EL (cell line): ENCODE measurements around the gene LCNL1.
"Not testable (repeated sequence)": the region's sequence is repeated elsewhere in the genome, so short reads cannot be mapped to it uniquely, and the experiment has no call there.

ENCODE experiments used
- DNase-seq: peaks from one replicate; pipeline ENCODE4 v3.0.0-alpha.2; 2016

LCNL1 gene

DNA sequence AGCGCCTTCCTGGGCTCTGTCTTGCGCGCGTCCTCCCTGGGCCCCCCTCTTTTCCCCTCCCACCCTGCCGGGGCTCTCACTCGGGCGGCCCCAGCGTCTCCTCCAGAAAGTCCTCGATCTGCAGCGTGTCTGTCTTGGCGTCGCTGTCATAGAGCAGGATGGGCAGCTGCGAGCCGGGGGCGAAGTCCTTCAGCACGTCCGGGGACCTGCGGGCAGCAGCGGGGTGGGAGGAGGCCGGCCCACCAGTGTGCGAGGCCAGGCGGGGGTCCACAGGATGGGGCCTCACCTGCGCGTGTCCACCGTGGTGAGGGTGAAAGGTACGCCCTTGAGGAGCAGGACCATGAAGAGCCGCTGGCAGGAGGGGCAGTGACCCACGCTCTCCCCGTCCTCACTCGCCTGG lies 12.6 kb downstream of the LCNL1 start:
- DNase-seq: no peak

DNA sequence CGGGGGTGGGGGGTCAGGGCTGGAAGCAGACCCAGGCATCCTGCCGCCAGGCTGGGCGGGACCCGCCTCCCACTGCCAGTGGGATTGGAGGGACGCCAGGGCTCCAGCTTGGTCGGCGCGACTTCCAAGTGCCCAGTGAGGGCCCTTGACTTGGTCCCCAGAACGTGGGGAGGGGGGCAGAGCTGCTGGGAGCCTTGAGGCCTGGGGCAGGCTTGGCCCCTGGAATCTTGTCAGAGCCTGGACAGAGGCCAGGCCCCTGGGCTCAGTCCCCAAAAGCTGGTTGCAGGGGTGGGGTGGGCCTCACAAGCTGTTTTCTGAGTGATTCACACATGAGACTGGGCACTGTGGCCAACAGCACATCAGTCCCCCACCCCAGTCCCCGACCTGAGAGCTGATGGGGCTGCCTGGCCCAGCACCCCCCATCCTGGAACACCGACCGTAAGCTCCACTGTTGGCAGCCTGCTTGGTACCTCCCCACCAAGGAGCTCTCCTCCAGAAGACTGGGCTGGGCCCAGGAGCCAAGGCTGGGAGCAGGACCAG lies 13.0 kb downstream of the LCNL1 start:
- peak; percentile 63 for DNase-seq

DNA sequence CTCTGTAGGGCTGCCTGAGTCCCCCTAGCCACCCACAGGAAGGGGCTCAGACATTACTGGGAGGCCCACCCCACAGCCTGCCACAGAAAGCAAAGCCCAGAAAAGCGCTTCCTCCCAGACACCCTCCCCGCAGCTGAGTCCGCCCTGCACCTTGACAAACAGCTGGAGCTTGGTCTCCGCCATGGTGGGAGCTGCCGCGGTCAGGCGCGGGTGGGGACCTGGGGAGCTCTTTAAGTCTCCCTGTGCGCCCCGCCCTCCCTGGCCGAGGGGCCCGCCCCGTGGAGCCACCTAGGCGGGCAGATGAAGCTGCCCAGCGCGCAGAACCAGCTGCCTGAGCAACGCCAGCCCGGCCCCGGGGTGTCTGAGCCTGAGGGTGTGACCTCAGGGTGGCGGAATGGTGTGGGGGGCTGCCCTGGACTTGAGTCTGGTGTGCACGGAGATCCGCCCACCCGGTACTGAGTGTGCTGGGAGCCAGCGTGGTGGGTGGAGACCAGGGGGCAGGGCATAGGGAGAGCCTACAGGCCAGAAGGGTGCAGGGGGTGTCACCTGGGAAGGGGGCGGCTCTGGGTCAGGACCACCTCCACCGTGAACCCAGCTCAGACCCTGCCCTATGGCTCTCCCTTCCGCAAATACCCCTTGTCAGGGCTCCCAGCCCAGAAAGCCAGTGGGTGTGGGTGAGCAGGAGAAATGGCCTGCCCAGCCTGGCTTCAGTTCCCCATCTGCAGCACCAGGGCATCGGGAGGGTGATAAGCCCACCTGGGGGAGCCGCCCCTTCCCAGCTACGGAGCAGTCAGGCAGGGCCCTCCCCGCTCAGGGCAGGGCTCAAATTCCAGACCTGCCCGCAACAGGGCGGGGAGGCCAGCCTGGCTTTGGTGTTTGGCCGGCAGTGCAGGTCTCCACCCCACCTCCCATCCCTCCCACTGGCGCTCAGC lies 13.8 kb downstream of the LCNL1 start, which contains the start of gene CLIC3:
CLIC3 (minus strand) TSS at position 208 of the 932 bp plus-strand sequence; CDS start at position 183, 25 bp downstream.
- peak; percentile 44 for DNase-seq

DNA sequence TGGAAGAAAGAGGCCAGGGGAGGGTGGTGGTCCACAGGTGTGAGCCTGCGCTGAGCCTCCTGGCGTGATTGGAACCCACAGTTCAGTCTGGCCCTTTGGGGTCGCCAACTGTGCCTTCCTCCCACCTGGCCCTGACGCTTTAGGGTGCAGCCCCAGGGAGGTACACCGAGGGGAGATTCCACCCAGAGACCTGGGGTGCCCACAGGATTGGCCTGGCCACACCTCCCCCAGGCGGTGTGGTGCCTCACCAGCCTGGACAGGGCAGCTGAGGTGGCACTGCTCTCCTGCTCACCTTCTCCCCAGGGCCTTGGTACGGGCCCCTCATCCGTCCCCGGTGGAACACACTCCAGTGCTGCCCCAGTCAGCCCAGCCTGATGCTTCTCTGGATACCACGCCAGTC lies 14.6 kb downstream of the LCNL1 start:
- no peak for DNase-seq

DNA sequence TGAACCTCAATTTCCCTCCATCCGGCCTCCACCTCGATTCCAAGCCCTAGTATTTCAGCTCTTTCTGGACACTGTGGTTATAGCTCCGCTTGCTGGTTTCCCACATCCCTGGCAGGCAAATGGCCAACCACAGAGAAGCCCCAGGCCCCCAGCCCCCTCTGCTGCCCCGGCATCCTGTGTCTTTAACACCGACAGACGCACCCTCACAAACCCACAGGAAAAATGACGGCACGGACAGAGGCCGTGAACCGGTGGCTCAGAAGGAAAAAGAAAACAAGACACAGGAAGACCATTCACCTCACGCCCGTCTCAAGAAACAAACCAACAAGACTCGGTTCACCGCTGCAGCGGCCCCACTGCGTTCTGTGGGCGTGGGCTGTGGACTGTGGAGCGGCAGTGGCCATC lies 15.0 kb downstream of the LCNL1 start:
- DNase-seq: no peak

DNA sequence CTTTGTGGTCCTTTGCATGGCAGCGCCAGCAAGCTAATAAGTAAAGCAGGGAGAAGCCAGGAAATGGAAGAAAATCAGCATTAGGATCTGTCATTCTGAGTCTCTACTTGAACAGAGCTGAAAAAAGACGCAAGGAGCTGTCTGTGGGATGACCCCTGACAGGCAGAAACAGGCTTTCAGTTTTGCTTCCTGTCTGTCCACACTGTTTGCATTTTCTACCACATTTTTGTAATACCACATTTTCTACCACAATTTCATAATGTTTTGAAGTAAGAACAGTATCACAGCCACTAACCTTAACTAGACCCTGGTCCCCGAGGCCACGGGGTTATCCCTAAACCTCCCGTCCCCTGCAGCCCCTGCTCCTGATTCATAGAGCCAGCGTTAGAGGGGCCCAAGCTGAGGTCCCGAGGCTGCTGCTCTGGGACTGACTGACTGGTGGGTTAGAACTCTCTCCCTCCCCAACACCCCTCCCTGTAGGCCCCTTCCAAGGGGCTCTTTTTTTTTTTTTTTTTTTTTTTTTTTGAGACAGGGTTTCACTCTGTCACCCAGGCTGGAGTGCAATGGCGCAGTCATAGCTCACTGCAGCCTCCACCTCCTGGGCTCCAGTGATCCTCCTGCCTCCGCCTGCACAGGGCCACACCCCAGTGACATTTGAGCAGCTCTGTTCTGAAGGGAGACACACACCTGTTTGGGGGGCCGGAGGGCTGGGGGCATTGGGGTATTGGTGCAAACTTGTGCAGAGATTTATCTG lies 17.6 kb downstream of the LCNL1 start:
- DNase-seq: peak; percentile 73

DNA sequence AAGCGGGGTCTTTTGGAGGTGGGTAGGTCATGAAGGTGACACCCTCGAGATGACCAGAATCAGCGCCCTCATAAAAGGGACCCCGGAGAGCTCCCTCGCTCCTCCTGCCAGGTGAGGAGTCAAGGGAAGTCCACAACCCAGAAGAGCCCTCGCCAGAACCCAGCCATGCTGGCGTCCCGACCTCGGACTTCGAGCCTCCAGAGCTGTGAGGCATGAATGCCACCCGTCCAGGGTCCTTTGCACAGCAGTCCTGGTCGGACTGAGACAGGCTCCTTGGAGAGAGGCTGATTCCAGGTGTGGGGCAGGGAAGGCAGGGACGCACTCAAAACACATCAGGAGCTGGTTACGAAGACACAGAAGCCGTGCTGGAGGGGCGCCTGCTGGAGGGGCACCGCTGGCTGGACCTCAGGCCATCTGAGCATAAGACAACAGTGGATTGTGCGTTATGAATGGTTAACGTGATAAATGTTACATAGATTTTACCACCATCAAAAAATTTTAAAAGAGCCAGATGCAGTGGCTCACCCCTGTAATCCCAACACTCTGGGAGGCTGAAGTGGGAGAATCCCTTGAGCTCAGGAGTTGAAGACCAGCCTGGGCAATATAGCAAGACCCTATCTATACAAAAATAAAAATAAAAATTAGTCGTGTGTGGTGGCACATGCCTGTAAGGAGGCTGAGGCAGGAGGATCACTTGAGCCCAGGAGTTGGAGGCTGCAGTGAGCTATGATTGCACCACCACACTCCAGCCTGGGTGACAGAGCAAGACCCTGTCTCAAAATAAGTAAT lies 19.3 kb downstream of the LCNL1 start:
- no peak for DNase-seq

DNA sequence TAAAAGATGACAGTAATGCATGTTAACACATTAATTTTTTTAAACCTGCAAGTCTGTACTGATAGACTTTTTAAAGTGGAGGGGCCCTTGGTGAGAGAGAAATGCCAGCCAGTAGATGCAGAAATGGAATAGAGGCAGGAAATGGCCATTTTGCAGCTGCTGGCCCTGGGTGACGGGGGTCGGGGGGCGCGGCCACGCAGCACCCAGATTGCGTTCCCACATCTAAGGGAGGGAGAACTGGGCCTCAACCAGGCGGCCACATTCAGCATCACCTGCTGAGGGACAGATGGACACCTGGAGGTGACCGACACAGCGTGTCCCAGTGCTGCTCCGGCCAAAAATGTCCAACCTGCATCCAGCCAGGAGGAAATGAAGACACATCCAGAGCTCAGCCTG lies 19.9 kb downstream of the LCNL1 start:
- no peak for DNase-seq

DNA sequence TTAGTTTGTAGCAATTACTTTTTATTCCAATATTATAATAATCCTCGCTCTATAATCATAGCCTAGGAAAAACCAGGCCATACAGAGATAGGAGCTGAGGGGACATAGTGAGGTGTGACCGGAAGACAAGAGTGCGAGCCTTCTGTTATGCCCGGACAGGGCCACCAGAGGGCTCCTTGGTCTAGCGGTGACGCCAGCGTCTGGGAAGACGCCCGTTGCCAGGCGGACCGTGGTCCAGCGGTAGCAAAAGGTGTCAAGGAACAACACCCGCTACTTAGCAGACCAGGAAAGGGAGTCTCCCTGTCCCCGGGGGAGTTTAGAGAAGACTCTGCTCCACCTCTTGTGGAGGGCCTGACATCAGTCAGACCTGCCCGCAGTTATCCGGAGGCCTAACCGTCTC lies 21.5 kb downstream of the LCNL1 start:
- not testable (repeated sequence) for DNase-seq

DNA sequence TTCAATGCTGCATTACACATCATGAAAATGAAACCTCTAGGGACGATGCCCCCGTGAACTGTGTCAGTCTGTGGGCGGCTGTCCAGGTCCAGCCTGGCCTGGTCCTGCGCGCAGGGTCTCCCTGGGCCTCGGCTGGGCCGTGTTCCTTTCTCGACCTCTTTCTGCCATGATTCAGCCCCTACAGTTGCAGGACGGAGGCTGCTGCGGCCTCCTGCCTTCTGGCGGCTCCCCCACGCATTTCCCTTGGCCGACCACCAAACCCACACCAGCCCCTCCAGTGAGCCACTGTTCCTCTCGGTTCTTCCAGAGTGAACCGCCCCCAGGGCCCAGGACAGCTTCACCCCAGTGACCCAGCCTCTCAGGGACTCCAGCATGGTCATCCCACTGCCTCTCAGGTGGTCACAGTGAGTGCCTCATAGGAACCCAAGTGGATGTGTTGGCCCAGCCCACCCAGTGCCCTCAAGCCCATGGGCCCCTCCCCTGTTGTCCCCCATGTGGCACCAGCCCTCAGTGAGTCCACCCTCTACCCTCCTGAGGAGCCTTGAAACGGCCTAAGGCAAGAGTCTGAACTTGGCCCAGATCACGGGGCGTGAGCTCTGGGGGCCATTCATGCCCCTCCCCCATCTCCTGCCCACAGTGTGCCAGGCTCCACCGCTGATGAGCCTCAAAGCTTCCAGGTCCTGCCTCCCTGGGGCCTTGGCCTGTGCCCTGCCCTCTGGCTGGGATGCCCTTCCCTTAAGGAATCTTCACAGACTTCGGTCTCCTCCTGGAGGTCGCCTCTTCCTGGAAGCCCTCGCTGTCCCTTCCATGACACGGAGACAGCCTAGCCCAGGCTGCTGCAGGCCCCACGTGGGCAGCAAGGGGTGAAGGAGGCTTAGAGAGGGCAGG lies 23.6 kb downstream of the LCNL1 start:
- DNase-seq: no peak

DNA sequence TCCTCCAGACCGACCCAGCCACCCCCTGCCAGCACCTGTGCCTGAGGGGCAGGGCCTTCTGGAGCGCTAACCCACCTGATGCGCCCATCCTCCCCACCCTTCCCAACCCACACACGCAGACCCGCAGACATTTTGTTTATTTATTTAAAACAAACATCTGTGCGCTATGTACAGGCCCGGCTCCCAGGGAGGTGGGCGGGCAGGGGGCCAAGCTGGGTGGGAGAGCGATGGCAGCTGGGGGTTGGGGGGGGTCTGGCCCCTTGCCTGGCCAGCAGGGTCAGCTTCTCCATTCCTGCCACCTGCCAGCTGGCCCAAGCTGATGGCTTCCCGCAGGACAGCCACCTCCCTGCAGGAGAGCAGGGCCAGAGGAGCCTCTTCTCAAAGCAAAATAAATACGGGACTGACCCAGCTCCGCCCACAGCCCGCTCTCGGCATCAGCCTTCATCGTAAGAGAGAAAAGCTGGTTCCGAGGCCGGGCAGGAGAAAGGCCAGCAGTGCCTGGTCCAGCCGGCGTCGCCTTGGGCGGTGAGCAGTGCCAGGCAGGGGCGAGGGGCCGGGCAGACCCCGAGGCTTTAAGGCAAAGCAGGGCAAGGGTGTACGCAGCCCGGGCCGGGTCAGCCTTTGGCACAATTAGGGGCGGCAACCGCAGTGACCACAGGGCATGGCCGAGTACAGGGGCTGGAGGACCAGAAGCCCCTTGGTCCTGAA lies 24.5 kb downstream of the LCNL1 start:
- DNase-seq: no peak

DNA sequence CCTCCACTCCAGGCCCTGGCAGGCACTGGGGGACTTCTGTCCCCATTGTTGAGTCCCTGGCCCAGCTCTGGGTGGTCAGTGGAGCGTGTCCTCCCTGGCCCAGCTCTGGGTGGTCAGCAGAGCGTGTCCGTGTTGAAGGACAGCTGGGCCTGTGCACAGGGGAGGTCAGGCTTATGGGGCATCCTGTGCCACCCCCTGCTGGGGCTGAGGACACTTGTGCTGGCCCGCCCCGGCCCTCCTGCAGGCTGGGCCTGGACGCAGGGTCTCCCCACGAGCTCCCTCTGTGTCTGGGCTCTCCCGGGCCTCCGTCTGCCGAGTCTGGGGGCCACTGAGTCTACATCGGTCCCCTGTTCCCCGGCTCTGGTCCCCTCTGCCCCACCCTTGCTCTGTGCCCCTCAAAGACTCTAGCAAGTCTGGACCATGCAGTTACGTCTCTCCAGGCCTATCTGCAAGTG lies 25.1 kb downstream of the LCNL1 start:
- no peak for DNase-seq

DNA sequence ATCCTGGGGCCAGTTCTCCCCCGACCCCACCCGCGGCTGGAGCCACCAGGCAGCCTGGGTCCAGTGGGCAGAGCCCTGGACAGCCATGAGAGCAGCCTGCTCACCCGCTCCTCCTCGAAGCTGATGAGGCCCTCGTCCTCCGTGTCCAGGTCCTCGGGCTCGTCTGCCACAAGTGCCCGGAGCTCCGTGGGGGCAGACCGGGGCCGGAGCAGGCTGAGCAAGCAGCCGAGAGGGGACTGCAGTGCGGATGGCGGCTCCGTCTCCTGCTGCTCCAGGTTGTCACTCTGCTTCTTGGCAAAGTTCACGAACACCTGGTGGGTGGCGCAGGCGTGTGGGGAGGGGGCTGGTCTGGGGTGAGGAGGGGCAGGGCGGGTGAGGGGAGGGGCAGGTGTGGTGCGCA lies 25.5 kb downstream of the LCNL1 start:
- DNase-seq: no peak

DNA sequence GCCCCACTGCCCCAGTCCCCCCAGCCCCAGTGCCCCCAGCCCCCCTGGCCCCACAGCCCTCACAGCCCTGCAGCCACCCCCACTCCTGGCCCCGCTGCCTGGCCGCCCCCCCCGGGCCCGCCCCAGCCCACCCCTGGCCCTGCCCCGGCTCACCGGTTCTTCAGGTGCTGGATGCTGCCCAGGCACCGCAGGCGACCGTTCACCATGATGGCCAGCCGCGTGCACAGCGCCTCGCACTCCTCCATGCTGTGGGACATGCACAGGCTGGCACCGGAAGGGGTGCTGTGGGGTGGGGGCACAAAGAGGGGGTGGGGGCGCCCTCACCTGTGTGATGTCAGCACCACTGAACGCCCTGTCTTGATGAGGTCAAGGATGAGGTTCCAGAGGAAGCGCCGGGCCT lies 26.4 kb downstream of the LCNL1 start:
- DNase-seq: no peak

DNA sequence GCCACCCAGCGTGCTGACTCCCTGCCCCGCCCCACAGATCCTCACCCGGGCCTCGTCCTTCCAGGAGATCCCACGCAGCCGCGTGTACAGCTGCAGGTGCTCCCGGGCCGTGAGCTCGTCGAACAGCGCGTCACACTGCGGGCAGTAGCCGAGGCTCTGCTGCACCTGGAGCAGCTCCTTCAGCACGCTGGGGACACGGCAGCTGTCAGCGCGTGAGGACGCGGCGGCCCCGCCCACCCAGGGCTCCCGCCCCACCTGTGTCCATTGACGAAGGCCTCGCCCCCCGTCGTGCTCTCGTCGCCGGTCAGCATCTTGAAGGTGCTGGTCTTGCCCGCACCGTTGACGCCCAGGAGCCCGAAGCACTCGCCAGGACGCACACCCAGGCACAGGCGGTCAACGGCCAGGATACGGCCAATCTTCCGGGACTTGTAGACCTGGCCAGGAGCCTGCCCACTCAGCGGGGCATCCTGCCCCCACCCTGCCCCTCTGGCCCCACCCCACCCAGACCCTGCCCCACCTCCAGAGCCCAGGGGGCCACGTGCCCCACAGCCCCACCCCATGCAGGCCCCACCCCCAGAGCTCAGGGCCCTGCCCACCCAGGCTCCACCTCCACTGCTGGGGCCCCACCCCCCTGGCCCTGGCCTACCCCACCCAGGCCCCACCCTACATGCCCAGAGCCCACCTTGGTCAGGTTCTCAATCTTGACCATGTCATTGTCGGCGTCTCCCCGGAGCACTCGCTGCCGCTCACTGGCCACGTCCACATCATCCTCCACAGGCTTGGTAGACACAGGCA lies 27.3 kb downstream of the LCNL1 start:
- no peak for DNase-seq

DNA sequence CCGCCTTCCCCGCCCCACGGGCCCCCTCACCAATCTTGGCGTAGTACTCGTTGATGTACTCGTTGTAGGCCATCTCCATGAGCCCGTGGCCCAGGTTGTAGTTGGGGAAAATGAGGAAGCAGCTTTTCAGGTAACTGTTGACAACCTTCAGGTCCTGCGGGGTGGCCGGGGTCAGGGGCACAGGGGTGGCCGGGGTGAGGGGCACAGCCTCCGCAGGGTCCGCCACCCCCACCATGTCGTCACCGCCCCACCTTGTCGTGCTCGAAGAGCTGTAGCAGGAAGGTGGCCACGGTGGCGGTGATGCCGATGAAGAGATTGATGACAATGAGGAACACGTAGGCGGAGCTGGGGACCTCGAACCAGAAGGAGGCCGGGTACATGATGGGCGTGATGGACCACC lies 28.4 kb downstream of the LCNL1 start:
- DNase-seq: no peak

DNA sequence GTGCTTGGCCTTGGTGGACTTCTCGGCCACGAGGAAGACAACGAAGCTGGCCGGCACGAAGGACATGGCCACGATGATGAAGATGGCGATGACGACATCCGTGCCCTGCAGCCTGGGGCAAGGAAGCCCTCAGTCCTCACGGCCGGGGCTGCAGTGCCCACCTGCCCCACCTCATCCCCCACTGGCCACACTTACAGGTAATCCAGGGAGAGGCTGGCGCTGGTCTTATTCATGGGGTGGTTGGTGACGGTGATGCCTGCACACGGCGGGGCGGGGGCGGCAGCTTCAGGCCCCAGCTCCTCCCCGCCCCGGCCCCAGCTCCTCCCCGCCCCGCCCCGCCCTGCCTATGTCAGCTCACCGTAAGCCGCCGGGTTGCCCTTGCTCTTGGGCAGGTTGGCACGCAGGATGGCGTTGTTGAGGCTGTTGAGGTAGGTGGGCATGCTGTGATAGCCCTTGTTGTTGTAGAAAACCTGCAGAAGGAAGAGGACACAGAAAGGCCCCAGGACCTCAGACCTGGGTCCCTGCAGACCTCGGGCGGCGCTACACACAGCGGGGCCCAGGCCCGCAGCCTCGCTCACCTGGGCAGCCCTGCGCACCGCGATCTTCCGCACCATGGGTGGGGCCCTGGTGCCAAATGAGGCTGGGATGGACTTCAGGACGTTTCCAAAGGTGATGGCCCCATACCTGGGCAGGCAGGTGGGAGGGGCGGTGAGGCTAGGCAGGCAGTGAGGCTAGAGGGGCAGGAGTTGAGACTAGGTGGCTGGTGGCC lies 29.3 kb downstream of the LCNL1 start:
- no peak for DNase-seq

DNA sequence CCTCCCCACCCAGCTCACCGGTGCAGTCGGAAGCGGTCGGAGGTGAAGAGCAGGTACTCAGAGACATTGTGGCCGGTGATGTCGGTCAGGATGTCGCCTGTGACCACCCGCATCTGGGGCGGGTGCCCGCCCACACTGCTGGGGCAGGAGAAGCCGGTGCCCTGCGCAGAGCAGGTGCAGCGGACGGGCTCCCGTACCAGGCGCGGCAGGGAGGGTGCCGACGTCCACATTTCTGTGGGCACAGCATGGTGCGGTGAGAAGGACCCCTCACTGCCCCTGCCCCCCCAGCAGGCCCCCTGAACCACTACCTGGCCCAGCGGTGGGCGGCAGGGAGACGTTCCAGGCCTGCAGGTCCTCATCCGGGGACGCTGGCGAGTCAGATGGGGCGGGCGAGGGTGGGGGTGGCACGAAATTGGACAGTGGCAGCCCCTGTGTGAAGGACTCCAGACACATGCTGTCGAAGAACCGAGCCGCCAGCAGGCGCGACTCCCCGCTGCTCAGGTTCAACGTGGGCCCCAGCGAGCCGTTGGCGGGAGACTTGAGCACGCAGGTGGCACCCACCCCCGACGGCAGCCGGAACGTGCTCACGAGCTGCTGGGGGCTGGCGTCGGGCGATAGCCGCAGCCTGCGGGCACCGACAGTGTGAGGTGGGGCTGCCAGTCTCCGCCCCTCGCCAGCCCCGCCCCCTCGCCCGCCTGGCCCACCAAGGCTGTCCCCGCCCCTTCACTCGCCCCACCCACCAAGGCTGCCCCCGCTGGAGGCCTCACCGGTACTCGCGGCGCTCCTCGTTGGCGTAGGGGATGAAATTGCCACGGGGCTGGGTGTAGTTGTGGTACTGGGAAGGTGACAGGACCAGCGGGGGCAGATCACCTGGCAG lies 30.1 kb downstream of the LCNL1 start:
- DNase-seq: no peak
